ENCODE data around the gene C16orf95.

GRCh38 chr16:87329436-87330256 lies 12.5 kb upstream of the C16orf95 start:
- TF ChIP-seq CTCF (IDR thresholded peaks at IDR 0.05; ENCODE audit: low read depth, low read length) (no peak), EZH2phosphoT487 (IDR thresholded peaks at IDR 0.05; ENCODE audit: low read depth) (no peak)

All from OCI-LY3 (cell line).